Measurements from ENCODE around the gene ERN1. TPM values are rescaled to one million over a fixed set of nuclear protein-coding genes. Genes with fewer than 3 reads are reported as not detected.

ERN1 gene
- total and polyA plus RNA-seq, 2 experiments from 2014 or later = 8.9 to 12.4 TPM

DNA sequence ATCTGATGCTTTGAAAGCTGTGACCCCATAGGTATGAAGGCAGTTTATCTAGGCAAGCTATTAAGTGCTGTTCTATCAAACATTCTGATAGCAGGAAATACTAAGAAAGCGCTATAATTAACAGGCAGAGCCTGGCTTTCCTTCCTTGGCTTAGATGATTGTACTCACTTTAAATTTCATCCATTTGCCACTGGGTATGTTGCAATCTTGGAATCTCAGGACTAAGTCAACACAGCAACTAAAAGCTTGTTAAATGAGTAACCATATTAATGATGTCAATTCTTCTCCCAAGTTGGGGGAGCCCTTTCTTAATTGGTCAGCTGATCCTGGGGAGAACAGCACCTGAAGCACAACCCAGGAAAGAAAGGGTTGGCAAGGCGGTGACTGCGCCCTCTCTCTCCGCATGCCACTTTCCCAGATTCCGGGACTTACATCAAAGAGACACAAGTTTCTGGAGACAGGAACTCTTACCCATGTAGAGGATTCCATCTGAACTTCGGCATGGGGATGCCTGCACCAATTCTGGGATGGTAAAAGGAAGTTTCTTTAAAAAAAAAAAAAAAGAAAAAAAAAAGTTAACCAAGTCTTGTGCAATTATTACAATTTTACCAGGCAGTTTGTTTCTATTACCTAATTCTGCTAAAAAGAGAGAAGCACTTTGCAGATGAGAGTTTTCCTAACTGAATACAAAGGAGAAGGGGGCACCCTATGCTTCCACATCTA, 55.1 kb downstream of the ERN1 start:
- Histone ChIP-seq H3K27me3 (no peaks in the 10 kb centered on the region), H3K27ac (peak overlapping the region; percentile 48), H3K9me3 (ENCODE audit: low read depth) (no peaks in the 10 kb centered on the region), H3K4me1 (ENCODE audit: low read depth) (peaks cover 5% of the 10 kb centered on the region), H3K36me3 (no peaks in the 10 kb centered on the region), H3K4me3 (no peak overlapping the region)
- DNase-seq (ENCODE audit: low read depth in 1 of 2, low spot score in 1 of 2) = peak in 1 of 2 donors; percentile 77
- TF ChIP-seq, protein P1, sequence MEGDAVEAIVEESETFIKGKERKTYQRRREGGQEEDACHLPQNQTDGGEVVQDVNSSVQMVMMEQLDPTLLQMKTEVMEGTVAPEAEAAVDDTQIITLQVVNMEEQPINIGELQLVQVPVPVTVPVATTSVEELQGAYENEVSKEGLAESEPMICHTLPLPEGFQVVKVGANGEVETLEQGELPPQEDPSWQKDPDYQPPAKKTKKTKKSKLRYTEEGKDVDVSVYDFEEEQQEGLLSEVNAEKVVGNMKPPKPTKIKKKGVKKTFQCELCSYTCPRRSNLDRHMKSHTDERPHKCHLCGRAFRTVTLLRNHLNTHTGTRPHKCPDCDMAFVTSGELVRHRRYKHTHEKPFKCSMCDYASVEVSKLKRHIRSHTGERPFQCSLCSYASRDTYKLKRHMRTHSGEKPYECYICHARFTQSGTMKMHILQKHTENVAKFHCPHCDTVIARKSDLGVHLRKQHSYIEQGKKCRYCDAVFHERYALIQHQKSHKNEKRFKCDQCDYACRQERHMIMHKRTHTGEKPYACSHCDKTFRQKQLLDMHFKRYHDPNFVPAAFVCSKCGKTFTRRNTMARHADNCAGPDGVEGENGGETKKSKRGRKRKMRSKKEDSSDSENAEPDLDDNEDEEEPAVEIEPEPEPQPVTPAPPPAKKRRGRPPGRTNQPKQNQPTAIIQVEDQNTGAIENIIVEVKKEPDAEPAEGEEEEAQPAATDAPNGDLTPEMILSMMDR (IDR thresholded peaks at IDR 0.05; ENCODE audit: low read depth, low read length) = no peak

DNA sequence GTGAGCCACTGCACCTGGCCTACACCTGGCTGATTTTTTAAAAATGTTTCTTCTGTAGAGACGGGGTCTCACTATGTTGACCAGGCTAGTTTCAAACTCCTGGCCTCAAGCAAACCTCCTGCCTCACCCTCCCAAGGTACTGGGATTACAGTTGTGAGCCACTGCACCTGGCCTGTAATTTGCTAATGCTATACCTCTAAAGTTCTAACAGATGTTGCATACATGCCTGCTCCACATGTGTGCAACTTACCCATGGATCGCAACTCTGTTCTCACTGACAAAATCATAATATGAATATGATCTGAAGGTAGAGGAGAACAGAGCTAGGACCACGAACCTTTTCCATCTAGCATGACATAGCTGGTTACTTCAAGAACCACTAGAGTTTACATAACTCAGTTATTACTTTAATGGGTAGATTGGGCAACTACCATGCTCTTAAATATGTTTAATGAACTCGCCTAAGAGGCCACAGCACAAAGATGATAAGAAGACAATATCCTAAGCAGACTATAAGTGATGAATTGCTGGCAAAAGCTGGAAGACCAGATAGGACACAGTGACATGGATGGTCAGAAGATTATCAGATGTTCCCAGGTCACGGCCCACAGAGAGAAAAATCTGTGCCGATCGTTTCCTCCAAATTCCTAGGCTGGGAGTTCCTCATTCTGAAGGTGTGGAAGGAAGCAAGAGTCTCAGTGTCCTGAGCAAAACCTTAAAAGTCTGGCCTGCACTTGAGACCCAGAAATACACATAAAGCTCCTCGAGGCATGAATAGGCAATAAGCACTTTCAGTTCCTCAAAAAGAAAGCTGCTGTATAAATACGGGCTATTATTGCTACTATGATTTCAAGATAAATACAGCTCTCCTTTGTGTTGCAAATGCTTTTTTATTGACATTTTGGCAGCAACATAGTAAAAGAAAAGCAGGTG, 55.9 kb downstream of the ERN1 start:
- H3K27ac ChIP-seq = peak overlapping the region; percentile 48
- H3K9me3 ChIP-seq (ENCODE audit: low read depth) = no peaks in the 10 kb centered on the region
- DNase-seq (ENCODE audit: low read depth in 1 of 2, low spot score in 1 of 2) = no peak
- no peak overlapping the region for H3K4me3 ChIP-seq
- H3K4me1 ChIP-seq (ENCODE audit: low read depth) = peaks cover 5% of the 10 kb centered on the region
- TF ChIP-seq, protein P1 (IDR thresholded peaks at IDR 0.05; ENCODE audit: low read depth, low read length) = no peak
- H3K36me3 ChIP-seq = no peaks in the 10 kb centered on the region
- no peaks in the 10 kb centered on the region for H3K27me3 ChIP-seq

DNA sequence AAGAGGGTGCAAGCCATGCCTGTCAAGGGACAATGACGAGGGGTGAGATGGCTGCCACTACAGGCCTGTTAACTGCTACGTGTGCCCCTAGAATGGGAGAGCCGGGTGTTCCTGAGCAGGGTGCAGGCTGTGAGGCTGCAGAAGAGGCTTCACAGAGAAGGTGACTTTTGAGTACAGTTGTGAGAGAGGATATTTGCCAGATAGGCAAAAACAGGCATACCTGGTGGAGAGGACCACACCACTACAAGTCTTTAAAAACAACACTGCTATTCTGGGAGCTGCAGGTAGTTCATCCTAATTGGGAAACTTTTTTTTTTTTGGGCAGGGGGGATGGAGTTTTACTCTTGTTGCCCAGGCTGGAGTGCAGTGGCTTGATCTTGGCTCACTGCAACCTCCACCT, 58.8 kb downstream of the ERN1 start:
- TF ChIP-seq, protein P1 (IDR thresholded peaks at IDR 0.05; ENCODE audit: low read depth, low read length) = no peak
- no peak for DNase-seq (ENCODE audit: low read depth in 1 of 2, low spot score in 1 of 2)
- Histone ChIP-seq H3K36me3 (no peaks in the 10 kb centered on the region), H3K9me3 (ENCODE audit: low read depth) (no peaks in the 10 kb centered on the region), H3K4me3 (no peak overlapping the region), H3K27me3 (no peaks in the 10 kb centered on the region), H3K4me1 (ENCODE audit: low read depth) (peaks cover 5% of the 10 kb centered on the region), H3K27ac (no peak overlapping the region)

DNA sequence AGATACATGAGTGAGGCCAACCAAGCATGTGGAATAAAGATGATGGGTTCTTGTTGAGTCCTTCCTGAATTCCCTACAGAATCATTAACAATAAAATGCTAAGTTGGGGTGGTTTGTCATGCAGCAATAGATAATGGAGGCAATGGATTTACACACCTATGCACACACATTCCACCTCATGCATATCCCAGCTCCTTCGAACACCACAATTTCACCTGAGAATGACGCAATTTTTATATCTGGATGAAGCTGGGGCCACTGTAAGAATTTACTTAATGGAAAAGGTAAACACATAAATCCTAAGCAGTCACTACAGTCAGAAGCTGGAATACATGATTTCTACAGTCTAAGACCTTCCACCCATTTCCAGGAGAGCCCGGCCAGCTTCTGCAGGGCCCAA, 59.7 kb downstream of the ERN1 start:
- TF ChIP-seq, protein P1 (IDR thresholded peaks at IDR 0.05; ENCODE audit: low read depth, low read length) = no peak
- Histone ChIP-seq H3K36me3 (no peaks in the 10 kb centered on the region), H3K4me3 (no peak overlapping the region), H3K9me3 (ENCODE audit: low read depth) (no peaks in the 10 kb centered on the region), H3K27ac (no peak overlapping the region), H3K27me3 (no peaks in the 10 kb centered on the region), H3K4me1 (ENCODE audit: low read depth) (peaks cover 5% of the 10 kb centered on the region)
- DNase-seq (ENCODE audit: low read depth in 1 of 2, low spot score in 1 of 2) = no peak

DNA sequence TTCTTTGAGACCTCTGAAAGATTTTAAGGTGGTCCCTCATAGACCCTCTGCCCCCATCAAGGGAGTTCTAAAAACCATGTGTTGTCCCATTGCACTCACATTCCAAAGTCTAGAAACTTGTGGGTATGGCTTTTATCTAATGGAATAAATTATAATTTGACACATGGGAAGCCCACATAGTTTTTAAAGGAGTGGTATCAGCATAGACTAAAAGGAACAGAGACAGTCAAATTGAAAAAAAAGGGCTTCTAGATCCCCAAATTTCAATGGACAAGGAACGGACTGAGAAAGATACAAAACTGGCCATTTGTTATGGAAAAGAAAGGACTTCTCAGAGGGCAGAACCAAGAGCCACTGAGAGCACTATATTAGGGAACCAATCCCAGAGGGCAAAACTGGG, 60.8 kb downstream of the ERN1 start:
- Histone ChIP-seq H3K4me1 (ENCODE audit: low read depth) (peaks cover under 1% of the 10 kb centered on the region), H3K9me3 (ENCODE audit: low read depth) (no peaks in the 10 kb centered on the region), H3K27me3 (no peaks in the 10 kb centered on the region), H3K27ac (no peak overlapping the region), H3K36me3 (no peaks in the 10 kb centered on the region), H3K4me3 (no peak overlapping the region)
- no peak for DNase-seq (ENCODE audit: low read depth in 1 of 2, low spot score in 1 of 2)
- TF ChIP-seq, protein P1 (IDR thresholded peaks at IDR 0.05; ENCODE audit: low read depth, low read length) = no peak

All from cardiac muscle cell (in vitro differentiated cells and primary cell).